ENCODE results near the gene SMARCAD1. TPM values are rescaled to one million over a fixed set of nuclear protein-coding genes. Genes with fewer than 3 reads are reported as not detected.

The SMARCAD1 gene
- total and polyA plus RNA-seq, 4 donors, result 3.6 to 18.8 (median 8.7) TPM

GRCh38 chr4:94244087-94244828 is 36.6 kb downstream of the SMARCAD1 start:
- 90% methylated on average over 3 of the region's 3 CpGs for whole genome bisulfite sequencing
- peaks cover 7 to 28% (median 22%) of the 10 kb centered on the region in 4 donors for H3K36me3 ChIP-seq (ENCODE audit: control insufficient read depth in 4 of 4, insufficient read depth in 3 of 4, low read depth in 1 of 4, low read length in 3 of 4)
- H3K4me3 ChIP-seq (ENCODE audit: low read depth in 1 of 3, low read length in 3 of 3), result no peak overlapping the region
- no peak overlapping the region for H3K27ac ChIP-seq (ENCODE audit: low read depth in 1 of 2, low read length in 2 of 2)
- H3K9me3 ChIP-seq (ENCODE audit: control insufficient read depth in 4 of 4, low read length in 3 of 4), result no peaks in the 10 kb centered on the region
- H3K4me1 ChIP-seq (ENCODE audit: control insufficient read depth in 4 of 4, insufficient read depth in 4 of 4, low read length in 3 of 4), result no peaks in the 10 kb centered on the region
- no peaks in the 10 kb centered on the region for H3K27me3 ChIP-seq (ENCODE audit: control insufficient read depth in 4 of 4, insufficient read depth in 4 of 4, low read length in 3 of 4)
- no peak overlapping the region for H3K9ac ChIP-seq (ENCODE audit: low read depth in 1 of 2, low read length in 2 of 2)
- TF ChIP-seq NR2F2 (IDR thresholded peaks at IDR 0.05) (no peak), RAD21 (IDR thresholded peaks at IDR 0.05) (no peak), TAF1 (conservative IDR thresholded peaks at IDR 0.05) (no peak), JUND (IDR thresholded peaks at IDR 0.05) (no peak), EGR1 (IDR thresholded peaks at IDR 0.05; ENCODE audit: low read depth in 2 of 2) (no peak), HNF4A (conservative IDR thresholded peaks at IDR 0.05) (no peak), SP1 (IDR thresholded peaks at IDR 0.05) (no peak), HNF4G (IDR thresholded peaks at IDR 0.05) (no peak), GABPA (IDR thresholded peaks at IDR 0.05 in 1 of 2, conservative IDR thresholded peaks at IDR 0.05 in 1 of 2) (no peak), FOXA2 (IDR thresholded peaks at IDR 0.05) (no peak), YY1 (IDR thresholded peaks at IDR 0.05) (no peak), ATF3 (IDR thresholded peaks at IDR 0.05) (no peak), RXRA (IDR thresholded peaks at IDR 0.05) (no peak), MAX (IDR thresholded peaks at IDR 0.05) (no peak), FOXA1 (IDR thresholded peaks at IDR 0.05) (no peak)
- TF ChIP-seq, protein P1, sequence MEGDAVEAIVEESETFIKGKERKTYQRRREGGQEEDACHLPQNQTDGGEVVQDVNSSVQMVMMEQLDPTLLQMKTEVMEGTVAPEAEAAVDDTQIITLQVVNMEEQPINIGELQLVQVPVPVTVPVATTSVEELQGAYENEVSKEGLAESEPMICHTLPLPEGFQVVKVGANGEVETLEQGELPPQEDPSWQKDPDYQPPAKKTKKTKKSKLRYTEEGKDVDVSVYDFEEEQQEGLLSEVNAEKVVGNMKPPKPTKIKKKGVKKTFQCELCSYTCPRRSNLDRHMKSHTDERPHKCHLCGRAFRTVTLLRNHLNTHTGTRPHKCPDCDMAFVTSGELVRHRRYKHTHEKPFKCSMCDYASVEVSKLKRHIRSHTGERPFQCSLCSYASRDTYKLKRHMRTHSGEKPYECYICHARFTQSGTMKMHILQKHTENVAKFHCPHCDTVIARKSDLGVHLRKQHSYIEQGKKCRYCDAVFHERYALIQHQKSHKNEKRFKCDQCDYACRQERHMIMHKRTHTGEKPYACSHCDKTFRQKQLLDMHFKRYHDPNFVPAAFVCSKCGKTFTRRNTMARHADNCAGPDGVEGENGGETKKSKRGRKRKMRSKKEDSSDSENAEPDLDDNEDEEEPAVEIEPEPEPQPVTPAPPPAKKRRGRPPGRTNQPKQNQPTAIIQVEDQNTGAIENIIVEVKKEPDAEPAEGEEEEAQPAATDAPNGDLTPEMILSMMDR (IDR thresholded peaks at IDR 0.05; ENCODE audit: low read depth, low read length, missing input control), result no peak
- TF ChIP-seq, protein P2, sequence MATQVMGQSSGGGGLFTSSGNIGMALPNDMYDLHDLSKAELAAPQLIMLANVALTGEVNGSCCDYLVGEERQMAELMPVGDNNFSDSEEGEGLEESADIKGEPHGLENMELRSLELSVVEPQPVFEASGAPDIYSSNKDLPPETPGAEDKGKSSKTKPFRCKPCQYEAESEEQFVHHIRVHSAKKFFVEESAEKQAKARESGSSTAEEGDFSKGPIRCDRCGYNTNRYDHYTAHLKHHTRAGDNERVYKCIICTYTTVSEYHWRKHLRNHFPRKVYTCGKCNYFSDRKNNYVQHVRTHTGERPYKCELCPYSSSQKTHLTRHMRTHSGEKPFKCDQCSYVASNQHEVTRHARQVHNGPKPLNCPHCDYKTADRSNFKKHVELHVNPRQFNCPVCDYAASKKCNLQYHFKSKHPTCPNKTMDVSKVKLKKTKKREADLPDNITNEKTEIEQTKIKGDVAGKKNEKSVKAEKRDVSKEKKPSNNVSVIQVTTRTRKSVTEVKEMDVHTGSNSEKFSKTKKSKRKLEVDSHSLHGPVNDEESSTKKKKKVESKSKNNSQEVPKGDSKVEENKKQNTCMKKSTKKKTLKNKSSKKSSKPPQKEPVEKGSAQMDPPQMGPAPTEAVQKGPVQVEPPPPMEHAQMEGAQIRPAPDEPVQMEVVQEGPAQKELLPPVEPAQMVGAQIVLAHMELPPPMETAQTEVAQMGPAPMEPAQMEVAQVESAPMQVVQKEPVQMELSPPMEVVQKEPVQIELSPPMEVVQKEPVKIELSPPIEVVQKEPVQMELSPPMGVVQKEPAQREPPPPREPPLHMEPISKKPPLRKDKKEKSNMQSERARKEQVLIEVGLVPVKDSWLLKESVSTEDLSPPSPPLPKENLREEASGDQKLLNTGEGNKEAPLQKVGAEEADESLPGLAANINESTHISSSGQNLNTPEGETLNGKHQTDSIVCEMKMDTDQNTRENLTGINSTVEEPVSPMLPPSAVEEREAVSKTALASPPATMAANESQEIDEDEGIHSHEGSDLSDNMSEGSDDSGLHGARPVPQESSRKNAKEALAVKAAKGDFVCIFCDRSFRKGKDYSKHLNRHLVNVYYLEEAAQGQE (IDR thresholded peaks at IDR 0.05), result no peak
- TF ChIP-seq, protein P3, sequence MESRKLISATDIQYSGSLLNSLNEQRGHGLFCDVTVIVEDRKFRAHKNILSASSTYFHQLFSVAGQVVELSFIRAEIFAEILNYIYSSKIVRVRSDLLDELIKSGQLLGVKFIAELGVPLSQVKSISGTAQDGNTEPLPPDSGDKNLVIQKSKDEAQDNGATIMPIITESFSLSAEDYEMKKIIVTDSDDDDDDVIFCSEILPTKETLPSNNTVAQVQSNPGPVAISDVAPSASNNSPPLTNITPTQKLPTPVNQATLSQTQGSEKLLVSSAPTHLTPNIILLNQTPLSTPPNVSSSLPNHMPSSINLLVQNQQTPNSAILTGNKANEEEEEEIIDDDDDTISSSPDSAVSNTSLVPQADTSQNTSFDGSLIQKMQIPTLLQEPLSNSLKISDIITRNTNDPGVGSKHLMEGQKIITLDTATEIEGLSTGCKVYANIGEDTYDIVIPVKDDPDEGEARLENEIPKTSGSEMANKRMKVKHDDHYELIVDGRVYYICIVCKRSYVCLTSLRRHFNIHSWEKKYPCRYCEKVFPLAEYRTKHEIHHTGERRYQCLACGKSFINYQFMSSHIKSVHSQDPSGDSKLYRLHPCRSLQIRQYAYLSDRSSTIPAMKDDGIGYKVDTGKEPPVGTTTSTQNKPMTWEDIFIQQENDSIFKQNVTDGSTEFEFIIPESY (IDR thresholded peaks at IDR 0.05), result no peak
- DNase-seq (ENCODE audit: low spot score), result no peak

Measured in liver (tissue), 9 donors.